NB4 (cell line): Measurements from ENCODE around the gene DOK6.

ENCODE experiments used
- MYC ChIP-seq: IDR thresholded peaks from 2 replicates; pipeline ENCODE4 v1.6.1; 2011; ENCODE audit warnings: low read depth, low read length
- POLR2A ChIP-seq: IDR thresholded peaks from 2 replicates; pipeline ENCODE4 v1.6.1; 2011; ENCODE audit warnings: mild to moderate bottlenecking; ENCODE audit not compliant: insufficient read length; ENCODE audit errors: extremely low read depth
- TF ChIP-seq, protein P1 (sequence below): IDR thresholded peaks from one replicate; pipeline ENCODE4 v1.5.1; 2012; ENCODE audit warnings: low read depth, low read length

DNA sequence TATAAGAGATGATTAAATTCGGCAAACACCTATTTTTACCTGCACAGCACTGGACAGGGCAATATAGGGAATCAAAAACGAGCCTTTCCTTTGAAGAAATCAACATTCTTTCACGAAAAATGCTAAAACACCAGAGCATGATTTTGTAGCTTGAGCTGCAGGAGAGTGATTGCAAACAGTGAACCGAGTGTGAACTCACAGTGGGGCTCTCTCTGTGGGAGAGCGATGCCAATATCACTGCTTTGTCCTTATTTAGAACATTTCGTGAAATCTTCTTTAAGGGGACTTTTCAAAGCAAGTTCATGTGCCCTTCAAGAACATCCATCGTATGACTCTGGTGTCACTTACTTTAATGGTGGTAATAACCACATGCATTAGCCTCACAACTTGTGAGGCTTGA is 308.2 kb downstream of the DOK6 start:
- TF ChIP-seq, protein P1, sequence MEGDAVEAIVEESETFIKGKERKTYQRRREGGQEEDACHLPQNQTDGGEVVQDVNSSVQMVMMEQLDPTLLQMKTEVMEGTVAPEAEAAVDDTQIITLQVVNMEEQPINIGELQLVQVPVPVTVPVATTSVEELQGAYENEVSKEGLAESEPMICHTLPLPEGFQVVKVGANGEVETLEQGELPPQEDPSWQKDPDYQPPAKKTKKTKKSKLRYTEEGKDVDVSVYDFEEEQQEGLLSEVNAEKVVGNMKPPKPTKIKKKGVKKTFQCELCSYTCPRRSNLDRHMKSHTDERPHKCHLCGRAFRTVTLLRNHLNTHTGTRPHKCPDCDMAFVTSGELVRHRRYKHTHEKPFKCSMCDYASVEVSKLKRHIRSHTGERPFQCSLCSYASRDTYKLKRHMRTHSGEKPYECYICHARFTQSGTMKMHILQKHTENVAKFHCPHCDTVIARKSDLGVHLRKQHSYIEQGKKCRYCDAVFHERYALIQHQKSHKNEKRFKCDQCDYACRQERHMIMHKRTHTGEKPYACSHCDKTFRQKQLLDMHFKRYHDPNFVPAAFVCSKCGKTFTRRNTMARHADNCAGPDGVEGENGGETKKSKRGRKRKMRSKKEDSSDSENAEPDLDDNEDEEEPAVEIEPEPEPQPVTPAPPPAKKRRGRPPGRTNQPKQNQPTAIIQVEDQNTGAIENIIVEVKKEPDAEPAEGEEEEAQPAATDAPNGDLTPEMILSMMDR: no peak
- TF ChIP-seq POLR2A: no peak
- TF ChIP-seq MYC: no peak
